Measurements from ENCODE around the gene USP14. TPM values are rescaled to one million over a fixed set of nuclear protein-coding genes. Genes with fewer than 3 reads are reported as not detected.
"Not testable (repeated sequence)": the region's sequence is repeated elsewhere in the genome, so short reads cannot be mapped to it uniquely, and the experiment has no call there.

USP14 gene
- total RNA-seq, 1 donor: 21.4 TPM

DNA sequence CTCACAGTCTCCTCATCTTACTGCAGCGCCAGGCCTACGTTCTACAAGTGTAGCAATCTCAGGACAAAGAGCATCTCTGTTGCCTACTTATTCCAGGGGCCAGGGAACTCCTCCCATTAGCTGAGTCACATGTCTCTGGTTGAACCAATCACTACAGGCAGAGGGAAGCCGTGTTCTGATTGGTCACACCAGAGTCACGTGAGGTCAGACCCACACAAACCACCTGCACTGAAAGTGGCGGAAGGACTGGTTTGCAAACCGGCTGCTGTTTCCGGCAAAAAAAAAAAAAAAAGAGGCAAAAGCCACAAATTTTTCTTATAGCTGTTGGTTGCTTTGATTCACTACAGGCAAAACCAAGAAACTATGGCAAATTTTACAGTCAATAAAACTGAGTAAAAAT is 21.9 kb upstream of the USP14 start:
- Histone ChIP-seq H3K27ac (ENCODE audit: low read depth, low read length) (no peak overlapping the region), H3K79me2 (ENCODE audit: insufficient read depth, low read length) (no peaks in the 10 kb centered on the region), H3K27me3 (ENCODE audit: insufficient read depth, low read length) (peaks cover 3% of the 10 kb centered on the region), H3K9me3 (ENCODE audit: low read depth, low read length) (no peaks in the 10 kb centered on the region), H3K4me3 (ENCODE audit: insufficient read depth, low read length) (no peak overlapping the region), H3K36me3 (ENCODE audit: insufficient read depth, low read length) (no peaks in the 10 kb centered on the region), H2AFZ (ENCODE audit: low read length) (no peak overlapping the region), H3K4me2 (ENCODE audit: insufficient read depth, low read length) (no peak overlapping the region), H4K20me1 (ENCODE audit: insufficient read depth, low read length) (no peaks in the 10 kb centered on the region), H3K4me1 (ENCODE audit: insufficient read depth, low read length) (no peaks in the 10 kb centered on the region)
- DNase-seq (ENCODE audit: insufficient read length, low spot score, missing footprints): no peak
- TF ChIP-seq CTCF (IDR thresholded peaks at IDR 0.05; ENCODE audit: extremely low read depth, low read depth, low read length): no peak

DNA sequence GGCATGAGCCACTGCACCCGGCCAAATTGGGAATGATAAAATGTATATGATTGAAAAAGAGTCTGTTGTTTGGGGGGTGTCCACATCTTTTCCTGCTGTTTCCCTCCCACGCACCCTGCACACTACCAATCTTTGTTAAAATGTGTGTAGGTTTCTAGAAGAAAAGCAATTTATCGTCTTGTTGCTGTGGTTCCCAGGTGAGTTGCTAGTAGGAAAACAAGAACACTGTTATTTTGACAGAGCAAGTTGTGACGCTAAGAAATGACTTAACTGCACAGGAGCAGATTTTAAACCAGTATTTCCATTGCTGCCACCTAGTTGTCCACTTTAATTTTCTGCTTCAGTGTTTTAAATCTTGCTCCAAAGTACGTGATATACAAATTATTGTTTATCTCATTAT is 21.0 kb upstream of the USP14 start:
- H2AFZ ChIP-seq (ENCODE audit: low read length): no peak overlapping the region
- no peaks in the 10 kb centered on the region for H3K4me1 ChIP-seq (ENCODE audit: insufficient read depth, low read length)
- DNase-seq (ENCODE audit: insufficient read length, low spot score, missing footprints): no peak
- H3K4me3 ChIP-seq (ENCODE audit: insufficient read depth, low read length): no peak overlapping the region
- no peak for TF ChIP-seq CTCF (IDR thresholded peaks at IDR 0.05; ENCODE audit: extremely low read depth, low read depth, low read length)
- H3K4me2 ChIP-seq (ENCODE audit: insufficient read depth, low read length): no peak overlapping the region
- H4K20me1 ChIP-seq (ENCODE audit: insufficient read depth, low read length): no peaks in the 10 kb centered on the region
- no peaks in the 10 kb centered on the region for H3K79me2 ChIP-seq (ENCODE audit: insufficient read depth, low read length)
- H3K27me3 ChIP-seq (ENCODE audit: insufficient read depth, low read length): peaks cover 3% of the 10 kb centered on the region
- H3K27ac ChIP-seq (ENCODE audit: low read depth, low read length): no peak overlapping the region
- H3K36me3 ChIP-seq (ENCODE audit: insufficient read depth, low read length): no peaks in the 10 kb centered on the region
- H3K9me3 ChIP-seq (ENCODE audit: low read depth, low read length): no peaks in the 10 kb centered on the region

- H3K27ac ChIP-seq (ENCODE audit: low read depth, low read length): no peak overlapping the region
- no peak overlapping the region for H2AFZ ChIP-seq (ENCODE audit: low read length)
- H3K4me1 ChIP-seq (ENCODE audit: insufficient read depth, low read length): no peaks in the 10 kb centered on the region
- no peaks in the 10 kb centered on the region for H3K36me3 ChIP-seq (ENCODE audit: insufficient read depth, low read length)
- TF ChIP-seq CTCF (IDR thresholded peaks at IDR 0.05; ENCODE audit: extremely low read depth, low read depth, low read length): no peak
- no peaks in the 10 kb centered on the region for H3K79me2 ChIP-seq (ENCODE audit: insufficient read depth, low read length)
- H4K20me1 ChIP-seq (ENCODE audit: insufficient read depth, low read length): no peaks in the 10 kb centered on the region
- DNase-seq (ENCODE audit: insufficient read length, low spot score, missing footprints): no peak
- H3K4me2 ChIP-seq (ENCODE audit: insufficient read depth, low read length): no peak overlapping the region
- H3K9me3 ChIP-seq (ENCODE audit: low read depth, low read length): no peaks in the 10 kb centered on the region
- no peaks in the 10 kb centered on the region for H3K27me3 ChIP-seq (ENCODE audit: insufficient read depth, low read length)
- no peak overlapping the region for H3K4me3 ChIP-seq (ENCODE audit: insufficient read depth, low read length)
These were observed 17.6 kb upstream of the USP14 start for GRCh38 chr18:140670-141266.

DNA sequence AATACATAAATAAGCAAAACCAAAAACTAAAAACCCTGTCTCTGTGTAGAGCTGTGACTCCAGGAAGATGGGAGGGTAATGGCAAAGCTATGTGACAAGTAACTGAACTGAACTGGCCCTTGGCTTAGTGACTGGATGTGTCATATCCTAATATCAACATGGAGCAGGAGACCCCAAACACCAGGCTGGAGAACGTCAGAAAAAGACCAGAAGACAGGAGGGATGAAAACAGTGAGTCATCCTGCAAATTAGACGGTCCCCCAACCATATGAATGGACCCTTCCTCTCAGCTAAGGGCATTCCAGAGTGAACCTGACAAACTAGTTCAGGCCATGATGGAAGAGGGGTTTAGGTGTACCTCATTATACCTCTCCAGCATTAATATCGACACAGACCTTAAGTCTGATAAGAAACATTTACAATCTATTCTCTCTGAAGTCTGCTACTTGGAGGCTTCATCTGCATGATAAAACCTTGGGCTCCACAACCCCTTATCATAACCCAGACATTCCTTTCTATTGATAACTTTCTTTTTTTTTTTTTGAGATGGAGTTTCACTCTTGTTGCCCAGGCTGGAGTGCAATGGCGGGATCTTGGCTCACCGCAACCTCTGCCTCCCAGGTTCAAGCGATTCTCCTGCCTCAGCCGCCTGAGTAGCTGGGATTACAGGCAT is 15.6 kb upstream of the USP14 start:
- H2AFZ ChIP-seq (ENCODE audit: low read length): not testable (repeated sequence)

More for the DNA sequence above, 15.6 kb upstream of the USP14 start:
- not testable (repeated sequence) for H3K27ac ChIP-seq (ENCODE audit: low read depth, low read length); H4K20me1 ChIP-seq (ENCODE audit: insufficient read depth, low read length); H3K4me3 ChIP-seq (ENCODE audit: insufficient read depth, low read length); H3K4me1 ChIP-seq (ENCODE audit: insufficient read depth, low read length); H3K9me3 ChIP-seq (ENCODE audit: low read depth, low read length); H3K79me2 ChIP-seq (ENCODE audit: insufficient read depth, low read length); H3K36me3 ChIP-seq (ENCODE audit: insufficient read depth, low read length); H3K4me2 ChIP-seq (ENCODE audit: insufficient read depth, low read length); DNase-seq (ENCODE audit: insufficient read length, low spot score, missing footprints); H3K27me3 ChIP-seq (ENCODE audit: insufficient read depth, low read length)
